Renal cortex interstitium (tissue), 11 donors: ENCODE measurements around the gene MICAL3. TPM values are rescaled to one million over a fixed set of nuclear protein-coding genes. Genes with fewer than 3 reads are reported as not detected.
"Not testable (repeated sequence)": the region's sequence is repeated elsewhere in the genome, so short reads cannot be mapped to it uniquely, and the experiment has no call there.

Experiments used
- DNase-seq, 11 donors: peaks; one replicate each; pipeline ENCODE4 v3.0.0-alpha.2; 2013; ENCODE audit warnings: low read depth in 9 of 11, low spot score in 4 of 11; ENCODE audit errors: extremely low read depth in 1 of 11
- polyA plus RNA-seq, 3 donors: library from polyadenylated mRNA; unstranded; fragments of 120-200 nt; gene quantifications; one replicate each; pipeline ENCODE4 v1.2.1, GENCODE V29; 2013; ENCODE audit not compliant: insufficient read length in 3 of 3

Gene MICAL3
- polyA plus RNA-seq, 3 donors: 30.9 to 40.3 (median 32.8) TPM

DNA sequence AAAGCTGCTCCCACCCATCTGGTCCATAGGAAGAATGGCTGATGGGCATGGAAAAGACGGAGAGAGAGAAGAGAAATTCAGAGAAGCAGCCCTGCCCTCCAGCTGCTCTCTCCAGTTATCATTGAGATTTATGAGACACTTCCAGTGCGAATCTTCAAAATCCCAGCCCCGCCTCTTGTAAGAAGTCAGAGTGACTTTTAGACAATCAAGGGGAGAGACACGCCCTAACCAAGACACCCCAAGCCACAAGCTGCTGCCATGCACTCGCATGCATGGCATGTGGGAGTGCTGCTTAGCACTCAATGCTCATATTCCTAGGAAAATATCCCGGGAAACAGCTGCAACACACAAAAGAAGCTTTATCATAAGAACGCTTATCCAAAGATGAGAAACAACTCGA, 139.5 kb downstream of the MICAL3 start:
- DNase-seq: no peak

- DNase-seq: no peak
These were observed 140.3 kb downstream of the MICAL3 start for GRCh38 chr22:17884084-17884483.

- DNase-seq: no peak
These were observed 141.0 kb downstream of the MICAL3 start for GRCh38 chr22:17883356-17883755.

DNA sequence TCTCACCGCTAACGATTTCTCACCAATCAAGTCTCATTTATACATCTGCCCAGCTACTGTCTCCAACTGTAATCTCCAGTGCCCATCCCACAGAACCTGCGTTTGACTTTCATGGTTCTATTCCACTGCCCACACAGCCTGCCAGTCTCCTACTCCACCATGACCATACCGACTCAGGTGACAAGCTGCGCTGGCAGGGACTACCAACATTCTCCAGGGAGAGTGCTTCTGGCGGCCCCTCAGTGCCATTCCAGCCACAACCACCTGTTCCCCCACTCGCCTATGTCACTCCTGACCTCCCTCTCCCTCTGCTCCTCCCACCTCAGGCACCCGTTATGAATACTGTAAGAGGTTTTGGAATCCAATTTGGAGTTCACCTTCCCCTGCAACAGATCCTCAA, 141.6 kb downstream of the MICAL3 start:
- no peak for DNase-seq

DNA sequence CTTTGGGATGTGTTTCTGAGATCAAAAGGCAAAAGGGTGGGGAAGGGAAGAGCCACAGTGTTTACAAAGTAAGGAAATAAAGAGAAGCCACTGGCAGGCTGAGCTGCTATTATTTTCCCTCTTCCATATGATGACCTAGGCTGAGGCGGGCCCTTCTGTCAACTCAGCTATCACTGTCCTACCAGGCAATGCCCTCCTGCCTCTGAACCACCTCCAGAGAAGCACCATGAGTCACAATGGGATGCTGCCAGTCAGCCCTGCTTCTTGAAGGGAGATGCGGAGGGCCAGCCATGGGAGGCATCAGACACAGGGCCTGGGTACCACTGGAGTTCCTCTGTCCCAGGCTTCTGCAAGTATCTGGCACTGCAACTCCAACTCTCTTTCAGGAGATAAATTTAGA, 142.2 kb downstream of the MICAL3 start:
- no peak for DNase-seq

- no peak for DNase-seq
These were observed 143.0 kb downstream of the MICAL3 start for GRCh38 chr22:17881366-17881765.

- DNase-seq: no peak
These were observed 143.9 kb downstream of the MICAL3 start for GRCh38 chr22:17880468-17880867.

DNA sequence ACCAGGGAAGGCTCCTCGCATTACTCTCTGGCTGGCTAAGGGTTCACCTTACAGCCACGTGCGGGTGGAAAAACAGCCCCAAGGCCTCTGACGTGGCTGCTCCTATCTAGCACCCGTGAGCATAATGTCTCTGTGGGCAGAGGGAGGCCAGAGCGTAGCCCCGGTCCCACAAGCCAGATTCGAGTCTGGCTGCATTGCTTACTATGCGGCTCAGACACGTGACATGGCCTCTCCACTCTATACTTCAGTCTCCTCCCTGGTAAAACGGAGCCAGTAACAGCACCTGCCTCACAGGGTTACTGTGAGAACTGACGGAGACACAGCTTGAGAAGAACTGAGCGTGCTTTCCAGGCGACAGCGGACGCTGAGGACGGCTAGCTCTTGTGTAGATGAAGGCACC, 144.3 kb downstream of the MICAL3 start:
- DNase-seq: no peak

- DNase-seq: no peak
These were observed 145.4 kb downstream of the MICAL3 start for GRCh38 chr22:17878941-17879340.

- no peak for DNase-seq
These were observed 146.1 kb downstream of the MICAL3 start for GRCh38 chr22:17878186-17878694.

DNA sequence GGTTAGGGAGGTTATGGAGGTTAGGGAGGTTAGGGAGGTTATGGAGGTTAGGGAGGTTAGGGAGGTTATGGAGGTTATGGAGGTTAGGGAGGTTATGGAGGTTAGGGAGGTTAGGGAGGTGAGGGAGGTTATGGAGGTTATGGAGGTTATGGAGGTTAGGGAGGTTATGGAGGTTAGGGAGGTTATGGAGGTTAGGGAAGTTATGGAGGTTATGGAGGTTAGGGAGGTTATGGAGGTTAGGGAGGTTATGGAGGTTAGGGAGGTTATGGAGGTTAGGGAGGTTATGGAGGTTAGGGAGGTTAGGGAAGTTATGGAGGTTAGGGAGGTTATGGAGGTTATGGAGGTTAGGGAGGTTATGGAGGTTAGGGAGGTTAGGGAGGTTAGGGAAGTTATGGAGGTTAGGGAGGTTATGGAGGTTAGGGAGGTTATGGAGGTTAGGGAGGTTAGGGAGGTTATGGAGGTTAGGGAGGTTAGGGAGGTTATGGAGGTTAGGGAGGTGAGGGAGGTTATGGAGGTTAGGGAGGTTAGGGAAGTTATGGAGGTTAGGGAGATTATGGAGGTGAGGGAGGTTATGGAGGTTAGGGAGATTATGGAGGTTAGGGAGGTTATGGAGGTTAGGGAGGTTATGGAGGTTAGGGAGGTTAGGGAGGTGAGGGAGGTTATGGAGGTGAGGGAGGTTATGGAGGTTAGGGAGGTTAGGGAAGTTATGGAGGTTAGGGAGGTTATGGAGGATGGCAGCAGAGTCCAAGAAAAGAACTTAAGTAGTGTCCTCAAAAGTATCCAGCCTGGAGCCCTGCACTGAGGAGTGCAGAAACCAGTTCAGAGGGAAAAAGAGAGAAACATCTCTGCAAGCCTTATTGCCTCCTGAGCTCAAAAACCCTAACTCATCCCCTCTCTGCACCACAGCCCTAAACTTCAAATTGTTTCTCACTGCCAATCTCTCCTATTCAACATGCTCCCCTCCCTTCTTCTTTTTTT, 147.2 kb downstream of the MICAL3 start:
- not testable (repeated sequence) for DNase-seq

- no peak for DNase-seq
These were observed 148.0 kb downstream of the MICAL3 start for GRCh38 chr22:17876306-17876831.

DNA sequence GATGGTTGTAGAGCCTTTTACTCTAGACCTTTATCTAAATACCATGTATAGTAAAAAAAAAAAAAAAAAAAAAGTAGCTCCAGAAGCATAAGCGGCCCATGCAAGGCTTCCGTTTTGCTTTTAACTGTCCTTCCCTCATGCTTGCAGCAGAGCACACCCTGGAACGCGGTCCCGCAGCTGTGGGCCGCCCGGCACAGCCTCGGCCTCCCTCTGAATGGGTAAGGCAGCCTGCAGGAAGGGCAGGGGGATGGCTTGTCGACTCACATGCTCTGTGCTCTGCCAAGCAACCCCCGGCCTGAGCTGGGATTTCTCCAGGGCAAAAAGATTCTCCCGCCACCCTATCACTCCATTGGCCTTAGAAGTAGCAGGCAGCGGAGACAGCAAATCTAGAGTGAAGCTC, 148.7 kb downstream of the MICAL3 start:
- DNase-seq: no peak

- no peak for DNase-seq
These were observed 149.2 kb downstream of the MICAL3 start for GRCh38 chr22:17875156-17875555.

- DNase-seq: no peak
These were observed 150.0 kb downstream of the MICAL3 start for GRCh38 chr22:17874231-17874905.

- DNase-seq: no peak
These were observed 150.6 kb downstream of the MICAL3 start for GRCh38 chr22:17873804-17874203.

GRCh38 chr22:17873116-17873515, 151.2 kb downstream of the MICAL3 start:
- DNase-seq: no peak

GRCh38 chr22:17872471-17872870, 151.9 kb downstream of the MICAL3 start:
- no peak for DNase-seq

GRCh38 chr22:17871726-17872458, 152.5 kb downstream of the MICAL3 start:
- no peak for DNase-seq
